Activated CD4-positive, alpha-beta T cell treated with anti-CD3 and anti-CD28 coated beads, Interleukin-2, amount 50 U/mL, for 16 hours (primary cell): Measurements from ENCODE around the gene CISD1.
A peak's percentile ranks its signal among the peaks of the same experiment; 100 is the strongest.

Experiments
- DNase-seq: peaks from one replicate; pipeline ENCODE4 v3.0.0-alpha.2; 2020

Gene CISD1

GRCh38 chr10:58316874-58317273 lies 47.9 kb downstream of the CISD1 start:
- no peak for DNase-seq

- no peak for DNase-seq
Measured at GRCh38 chr10:58318346-58318745, 49.4 kb downstream of the CISD1 start.

DNA sequence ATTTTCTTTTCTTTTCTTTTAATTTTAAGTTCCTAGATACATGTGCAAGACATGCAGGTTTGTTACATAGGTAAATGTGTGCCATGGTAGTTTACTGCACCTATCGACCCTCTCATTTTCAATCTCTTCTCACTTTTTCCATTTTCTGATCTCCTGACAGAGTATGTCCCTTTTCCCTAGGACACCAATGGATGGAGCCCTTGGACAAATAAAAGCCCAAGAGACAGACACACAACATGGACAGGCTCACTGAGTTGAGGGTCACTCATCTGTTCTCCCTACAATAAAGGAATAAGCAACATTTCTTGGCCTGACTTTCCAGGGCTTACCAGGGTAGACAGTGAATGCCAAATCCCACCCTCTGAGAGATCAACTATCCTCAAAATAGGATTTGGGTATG lies 50.6 kb downstream of the CISD1 start:
- DNase-seq = no peak

DNA sequence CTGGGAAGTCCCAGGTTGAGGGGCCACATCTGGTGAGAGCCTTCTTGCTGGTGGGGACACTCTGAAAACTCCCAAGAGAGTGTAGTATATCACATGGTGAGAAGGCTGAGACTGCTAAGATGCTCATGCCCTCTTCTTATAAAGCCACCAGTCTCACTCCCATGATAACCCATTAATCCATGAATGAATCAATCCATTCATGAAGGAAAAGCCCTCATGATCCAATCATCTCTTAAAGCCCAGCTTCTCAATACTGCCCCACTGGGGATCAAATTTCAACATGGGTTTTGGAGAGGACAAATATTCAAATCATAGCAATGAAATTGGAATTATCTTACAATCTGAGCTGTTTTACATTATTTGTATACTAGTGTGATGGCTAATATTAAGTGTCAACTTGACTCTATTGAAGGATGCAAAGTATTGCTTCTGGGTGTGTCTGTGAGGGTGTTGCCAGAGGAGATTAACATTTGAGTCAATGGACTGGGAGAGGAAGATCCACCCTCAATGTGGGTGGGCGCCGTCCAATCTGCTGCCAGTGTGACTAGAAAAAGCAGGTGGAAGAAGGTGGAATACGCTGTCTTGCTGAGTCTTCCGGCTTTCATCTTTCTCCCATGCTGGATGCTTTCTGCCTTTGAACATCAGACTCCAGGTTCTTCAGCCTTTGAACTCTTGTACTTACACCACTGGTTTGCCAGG lies 51.5 kb downstream of the CISD1 start:
- no peak for DNase-seq

DNA sequence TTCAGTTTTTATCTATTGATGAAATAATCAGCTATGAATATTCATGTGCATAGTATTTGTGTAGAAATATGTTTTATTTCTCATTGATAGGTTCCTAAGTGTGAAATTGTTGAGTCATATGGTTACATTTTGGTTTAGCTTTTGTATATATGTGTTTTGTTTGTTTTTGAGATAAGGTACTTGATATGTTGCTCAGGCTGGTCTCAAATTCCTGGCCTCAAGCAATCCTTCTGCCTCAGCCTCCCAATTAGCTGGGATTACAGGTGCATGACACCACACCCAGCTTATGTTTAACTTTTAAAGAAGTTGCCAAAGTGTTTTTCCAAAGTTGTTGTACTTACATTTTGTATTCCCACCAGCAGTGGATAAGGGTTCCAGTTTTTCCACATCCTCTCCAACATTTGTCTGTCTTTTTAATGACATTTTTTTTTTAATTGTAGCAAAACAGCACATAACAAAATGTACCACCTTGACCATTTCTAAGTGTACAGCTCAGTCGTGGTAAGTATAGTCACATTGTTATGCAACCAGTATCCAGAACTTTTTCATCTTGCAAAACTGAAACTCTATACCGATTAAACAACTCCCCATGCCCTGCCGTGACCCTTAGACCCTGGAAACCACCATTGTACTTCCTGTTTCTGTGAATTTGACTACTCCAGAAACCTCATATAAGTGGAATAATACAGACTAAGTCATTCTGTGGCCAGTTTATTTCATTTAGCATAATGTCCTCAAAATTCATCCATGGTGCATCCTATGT lies 53.3 kb downstream of the CISD1 start:
- DNase-seq = no peak

- no peak for DNase-seq
Measured at GRCh38 chr10:58322835-58323209, 53.9 kb downstream of the CISD1 start.

DNA sequence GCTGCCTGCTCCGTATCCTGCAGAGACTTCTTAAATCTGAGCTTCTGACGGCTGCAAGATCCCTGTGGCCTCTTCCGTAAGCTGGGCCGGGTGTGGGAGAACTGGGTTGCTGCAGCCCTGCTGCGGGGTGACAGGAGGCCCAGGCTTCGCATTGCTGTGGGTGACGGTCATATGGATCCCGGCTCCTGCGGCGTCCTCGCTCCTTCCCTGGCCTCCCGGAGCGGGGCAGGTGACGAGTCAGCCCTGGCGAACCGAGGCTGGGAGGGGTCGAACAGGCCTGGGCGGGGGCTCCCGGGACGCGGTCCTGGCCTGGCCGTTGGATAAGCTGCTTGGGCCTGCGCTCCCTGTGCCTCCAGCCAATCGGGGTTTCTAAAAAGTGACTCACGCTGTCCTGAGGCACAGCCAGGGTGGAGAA lies 58.0 kb downstream of the CISD1 start:
- no peak for DNase-seq

- DNase-seq = no peak
Measured at GRCh38 chr10:58328233-58328632, 59.3 kb downstream of the CISD1 start.

GRCh38 chr10:58330431-58330830 lies 61.5 kb downstream of the CISD1 start:
- no peak for DNase-seq

GRCh38 chr10:58331646-58332045 lies 62.7 kb downstream of the CISD1 start:
- DNase-seq = no peak

DNA sequence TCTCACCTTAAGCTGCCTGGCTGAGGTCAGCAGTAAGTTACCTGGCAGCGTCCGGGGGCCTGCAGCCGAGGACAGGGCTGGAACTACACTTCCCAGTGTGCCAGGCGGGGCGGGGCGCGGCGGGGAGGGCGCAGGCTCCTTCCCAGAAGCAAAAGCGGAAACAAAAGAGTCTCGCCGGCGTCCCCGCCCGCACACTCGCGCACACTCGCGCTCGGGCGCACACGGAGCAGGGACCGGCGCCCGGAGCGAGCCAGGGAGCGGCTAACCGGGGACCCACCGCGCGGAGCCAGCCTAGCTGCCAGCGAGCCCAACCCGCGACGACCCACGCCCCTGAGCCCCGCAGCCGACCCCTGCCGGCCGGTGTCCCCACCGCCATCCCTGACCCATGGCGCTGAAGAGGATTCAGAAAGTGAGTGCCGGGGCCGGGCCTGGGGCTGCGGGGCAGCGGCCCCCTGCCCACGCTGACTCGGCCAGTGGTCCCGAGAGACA lies 65.9 kb downstream of the CISD1 start, which contains the start of gene UBE2D1:
Gene UBE2D1 (plus strand): TSS at position 190 of the 489 bp plus-strand sequence. CDS start 196 bp downstream, at position 386.
- DNase-seq = peak; percentile 88

DNA sequence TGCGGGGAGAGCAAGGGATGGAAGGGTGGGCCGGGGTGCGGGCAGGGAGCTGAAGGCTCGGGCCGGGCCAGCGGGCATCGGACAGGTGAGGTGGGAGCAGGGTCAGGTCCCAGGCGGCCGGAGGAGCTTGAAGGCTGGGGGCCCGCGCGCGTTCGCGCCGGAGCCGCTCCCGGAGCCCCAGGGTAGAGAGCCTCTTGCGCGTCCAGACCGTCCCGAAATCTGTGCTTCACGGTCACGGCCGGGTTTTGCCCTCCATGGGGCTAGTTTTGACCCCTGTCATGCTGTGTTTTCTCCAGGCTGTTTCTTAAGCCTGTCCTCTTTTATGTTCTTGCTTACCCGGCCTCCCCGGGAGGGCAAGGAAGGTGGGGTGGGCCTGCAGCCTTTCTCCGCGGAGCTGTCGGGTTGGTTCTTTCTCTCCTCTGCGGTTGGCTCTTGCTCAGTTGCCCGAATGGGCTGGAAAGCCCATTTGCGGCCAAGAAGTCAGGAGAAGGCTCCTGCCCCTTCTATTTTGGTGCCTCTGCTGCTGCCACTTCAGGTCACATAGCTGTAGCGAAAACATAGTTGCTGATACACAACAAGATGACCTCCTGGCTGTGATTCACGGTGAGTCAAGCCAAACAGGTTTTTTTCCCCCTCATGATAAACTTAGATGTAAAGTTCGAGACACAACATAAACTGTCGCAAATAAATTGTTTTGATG lies 66.5 kb downstream of the CISD1 start:
- peak; percentile 9 for DNase-seq

DNA sequence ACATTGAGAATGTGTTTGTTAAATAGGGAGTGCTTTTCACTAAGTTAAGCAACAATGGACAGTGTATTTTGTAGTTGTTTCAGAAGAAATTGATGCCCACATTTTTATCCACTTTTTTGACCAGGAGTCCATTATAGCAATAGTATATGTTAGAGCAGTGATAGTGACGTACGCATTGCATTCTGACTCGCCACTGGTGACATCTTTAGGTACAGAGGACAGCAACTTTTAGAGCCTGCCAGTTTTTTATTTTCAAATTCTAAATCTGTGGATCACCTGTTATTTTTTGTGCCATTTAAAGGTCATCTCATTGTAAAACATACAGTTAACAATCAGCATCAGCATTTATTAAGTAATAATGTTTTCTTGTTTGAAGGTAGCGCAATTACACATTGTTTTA lies 67.3 kb downstream of the CISD1 start:
- no peak for DNase-seq
